Ascending aorta (tissue), 2 donors: Measurements from ENCODE around the gene NEUROD1. TPM values are rescaled to one million over a fixed set of nuclear protein-coding genes. Genes with fewer than 3 reads are reported as not detected.

Experiments used
- DNase-seq, 2 donors: peaks; one replicate each; pipeline ENCODE4 v3.0.0-alpha.2; 2019; ENCODE audit warnings: low spot score in 2 of 2
- H3K27ac ChIP-seq, 2 donors: fragments of 200-600 bp; sonication (generic); one replicate each; pipeline ENCODE4 v1.5.1; 2016 to 2017; ENCODE audit warnings: mild to moderate bottlenecking in 1 of 2
- H3K27me3 ChIP-seq: fragments of 200-600 bp; sonication (generic); one replicate; pipeline ENCODE4 v1.5.1; 2017
- H3K36me3 ChIP-seq, 2 donors: fragments of 200-600 bp; sonication (generic); one replicate each; pipeline ENCODE4 v1.5.1; 2016
- H3K4me1 ChIP-seq, 2 donors: fragments of 200-600 bp; sonication (generic); one replicate each; pipeline ENCODE4 v1.5.1; 2016 to 2017; ENCODE audit warnings: mild to moderate bottlenecking in 1 of 2
- H3K4me3 ChIP-seq, 2 donors: fragments of 200-600 bp; sonication (generic); one replicate each; pipeline ENCODE4 v1.5.1; 2016 to 2017; ENCODE audit warnings: mild to moderate bottlenecking in 1 of 2
- H3K9me3 ChIP-seq, 2 donors: fragments of 200-600 bp; sonication (generic); one replicate each; pipeline ENCODE4 v1.5.1; 2016
- intact Hi-C: fragments of 100-400 bp; cut with DNase I; formaldehyde crosslinking; loops from one replicate; pipeline ENCODE4 v1.15.1; 2023
- total RNA-seq: library from RNA; depleted of rRNA; stranded (reverse); fragments of >200 nt; gene quantifications from one replicate; pipeline ENCODE4 v1.1.0, GENCODE V29; 2016
- TF ChIP-seq, protein P1 (sequence below), 3 experiments: fragments of 200-600 bp in 2 of 3; fragments of 450-650 bp in 1 of 3; sonication (generic) in 2 of 3; IDR thresholded peaks; one replicate each; pipeline ENCODE4 v1.5.1; 2016 to 2019; ENCODE audit warnings: antibody characterized with exemption in 3 of 3, mild to moderate bottlenecking in 1 of 3, moderate library complexity in 1 of 3

The NEUROD1 gene
- total RNA-seq, 1 donor from 2014 or later = not detected

DNA sequence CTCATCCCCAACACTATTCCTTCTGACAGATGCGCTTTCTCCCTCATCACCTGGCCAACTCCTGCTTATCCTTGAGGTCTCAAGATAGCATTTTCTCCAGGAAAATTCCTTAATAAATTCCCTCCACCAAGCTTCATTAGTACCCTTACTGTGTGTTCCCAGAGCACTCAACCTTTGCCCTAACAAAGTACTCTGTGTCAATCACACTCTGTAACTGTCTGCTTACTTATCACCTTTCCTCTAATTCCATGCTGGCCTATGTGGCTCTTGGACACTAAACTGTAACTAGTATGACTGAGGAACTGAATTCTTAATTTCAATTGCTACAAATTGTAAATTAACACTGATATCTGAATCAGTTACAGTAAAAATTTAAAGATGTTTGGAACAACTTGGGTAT lies 17.9 kb upstream of the NEUROD1 start:
- H3K27me3 ChIP-seq = no peaks in the 10 kb centered on the region
- no peak for DNase-seq
- no peak overlapping the region for H3K4me3 ChIP-seq
- H3K36me3 ChIP-seq = no peaks in the 10 kb centered on the region
- intact Hi-C loops = no loop called here
- no peak overlapping the region for H3K27ac ChIP-seq
- H3K9me3 ChIP-seq = no peaks in the 10 kb centered on the region
- TF ChIP-seq, protein P1, sequence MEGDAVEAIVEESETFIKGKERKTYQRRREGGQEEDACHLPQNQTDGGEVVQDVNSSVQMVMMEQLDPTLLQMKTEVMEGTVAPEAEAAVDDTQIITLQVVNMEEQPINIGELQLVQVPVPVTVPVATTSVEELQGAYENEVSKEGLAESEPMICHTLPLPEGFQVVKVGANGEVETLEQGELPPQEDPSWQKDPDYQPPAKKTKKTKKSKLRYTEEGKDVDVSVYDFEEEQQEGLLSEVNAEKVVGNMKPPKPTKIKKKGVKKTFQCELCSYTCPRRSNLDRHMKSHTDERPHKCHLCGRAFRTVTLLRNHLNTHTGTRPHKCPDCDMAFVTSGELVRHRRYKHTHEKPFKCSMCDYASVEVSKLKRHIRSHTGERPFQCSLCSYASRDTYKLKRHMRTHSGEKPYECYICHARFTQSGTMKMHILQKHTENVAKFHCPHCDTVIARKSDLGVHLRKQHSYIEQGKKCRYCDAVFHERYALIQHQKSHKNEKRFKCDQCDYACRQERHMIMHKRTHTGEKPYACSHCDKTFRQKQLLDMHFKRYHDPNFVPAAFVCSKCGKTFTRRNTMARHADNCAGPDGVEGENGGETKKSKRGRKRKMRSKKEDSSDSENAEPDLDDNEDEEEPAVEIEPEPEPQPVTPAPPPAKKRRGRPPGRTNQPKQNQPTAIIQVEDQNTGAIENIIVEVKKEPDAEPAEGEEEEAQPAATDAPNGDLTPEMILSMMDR (IDR thresholded peaks at IDR 0.05) = no peak
- no peaks in the 10 kb centered on the region for H3K4me1 ChIP-seq

DNA sequence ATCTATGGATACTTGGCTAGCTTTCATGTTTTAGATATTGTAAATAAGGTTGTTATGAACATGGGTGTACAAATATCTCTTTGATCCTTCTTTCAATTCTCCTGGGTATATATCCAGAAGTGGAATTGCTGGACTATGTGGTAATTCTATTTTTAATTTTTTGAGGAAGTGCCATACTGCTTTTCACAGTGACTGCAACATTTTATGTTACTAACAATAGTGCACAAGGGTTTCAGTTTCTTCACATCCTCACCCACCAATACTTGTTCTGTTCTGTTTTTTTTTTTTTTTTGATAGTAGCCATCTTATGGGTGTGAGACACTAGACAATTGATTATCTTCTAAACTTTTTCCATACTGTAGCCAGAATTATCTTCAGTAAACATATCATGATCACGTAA lies 17.3 kb upstream of the NEUROD1 start:
- Histone ChIP-seq H3K4me3 (no peak overlapping the region), H3K9me3 (no peaks in the 10 kb centered on the region), H3K36me3 (no peaks in the 10 kb centered on the region), H3K4me1 (no peaks in the 10 kb centered on the region), H3K27me3 (no peaks in the 10 kb centered on the region), H3K27ac (no peak overlapping the region)
- no peak for DNase-seq
- TF ChIP-seq, protein P1 (IDR thresholded peaks at IDR 0.05) = no peak
- intact Hi-C loops = no loop called here

DNA sequence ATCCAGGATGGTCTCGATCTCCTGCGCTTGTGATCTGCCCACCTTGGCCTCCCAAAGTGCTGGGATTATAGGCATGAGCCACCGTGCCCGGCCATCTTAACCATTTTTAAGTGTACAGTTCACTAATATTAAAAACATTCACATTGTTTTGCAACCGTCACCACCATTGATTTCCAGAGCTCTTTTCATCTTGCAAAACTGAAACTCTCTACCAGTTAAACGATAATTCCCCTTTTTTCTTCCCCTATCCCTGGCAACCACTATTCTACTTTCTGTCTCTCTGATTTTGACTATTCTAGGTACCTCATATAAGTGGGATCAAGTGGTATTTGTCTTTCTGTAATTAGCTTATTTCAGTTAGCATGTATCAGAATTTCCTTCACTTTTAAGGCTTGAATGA lies 16.8 kb upstream of the NEUROD1 start:
- no peaks in the 10 kb centered on the region for H3K36me3 ChIP-seq
- H3K4me1 ChIP-seq = no peaks in the 10 kb centered on the region
- no peaks in the 10 kb centered on the region for H3K9me3 ChIP-seq
- no peak overlapping the region for H3K27ac ChIP-seq
- no peak for DNase-seq
- no peak overlapping the region for H3K4me3 ChIP-seq
- intact Hi-C loops = no loop called here
- TF ChIP-seq, protein P1 (IDR thresholded peaks at IDR 0.05) = no peak
- H3K27me3 ChIP-seq = no peaks in the 10 kb centered on the region

DNA sequence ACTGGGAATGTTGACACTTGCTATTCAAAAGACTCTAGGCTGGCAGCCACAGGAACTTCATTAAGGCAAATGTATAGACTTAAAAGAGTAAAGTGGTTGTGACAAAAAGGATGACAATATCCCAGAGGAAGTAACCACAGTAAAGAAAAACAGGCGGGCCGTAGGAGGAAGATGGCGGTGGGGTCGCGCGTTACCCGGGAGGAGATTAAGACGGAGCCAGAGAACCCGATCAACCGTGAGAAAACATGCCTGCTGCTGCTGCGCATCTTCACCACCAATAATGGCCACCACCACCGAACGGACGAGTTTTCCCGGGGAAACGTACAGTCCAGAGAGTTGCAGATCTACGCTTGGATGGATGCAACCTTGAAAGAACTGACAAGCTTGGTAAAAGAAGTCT lies 14.0 kb upstream of the NEUROD1 start:
- no peak overlapping the region for H3K27ac ChIP-seq
- no peaks in the 10 kb centered on the region for H3K36me3 ChIP-seq
- no peaks in the 10 kb centered on the region for H3K4me1 ChIP-seq
- no peak for DNase-seq
- H3K9me3 ChIP-seq = no peaks in the 10 kb centered on the region
- no peak overlapping the region for H3K4me3 ChIP-seq
- TF ChIP-seq, protein P1 (IDR thresholded peaks at IDR 0.05) = no peak
- no peaks in the 10 kb centered on the region for H3K27me3 ChIP-seq
- intact Hi-C loops = no loop called here

DNA sequence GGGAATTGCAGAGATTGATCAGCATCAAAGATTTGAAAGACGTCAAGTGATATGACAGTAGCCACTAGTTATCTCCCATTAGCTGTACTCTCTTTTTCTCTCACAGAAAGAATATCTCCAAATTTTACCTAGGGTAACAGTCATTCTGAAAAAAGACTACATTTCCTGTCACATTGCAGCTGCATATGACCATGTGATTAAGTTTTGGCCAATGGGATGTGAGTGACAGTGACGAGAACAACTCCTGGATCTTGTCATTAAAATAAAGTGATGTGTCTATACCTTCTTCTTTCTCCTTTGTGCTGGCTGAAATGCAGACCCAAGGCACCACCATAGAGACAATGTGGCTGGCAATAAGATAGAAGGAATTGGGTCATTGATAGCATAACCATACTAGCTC lies 10.5 kb upstream of the NEUROD1 start:
- Histone ChIP-seq H3K36me3 (no peaks in the 10 kb centered on the region), H3K27ac (no peak overlapping the region), H3K9me3 (no peaks in the 10 kb centered on the region), H3K27me3 (no peaks in the 10 kb centered on the region), H3K4me3 (no peak overlapping the region), H3K4me1 (no peaks in the 10 kb centered on the region)
- intact Hi-C loops = no loop called here
- TF ChIP-seq, protein P1 (IDR thresholded peaks at IDR 0.05) = no peak
- no peak for DNase-seq

DNA sequence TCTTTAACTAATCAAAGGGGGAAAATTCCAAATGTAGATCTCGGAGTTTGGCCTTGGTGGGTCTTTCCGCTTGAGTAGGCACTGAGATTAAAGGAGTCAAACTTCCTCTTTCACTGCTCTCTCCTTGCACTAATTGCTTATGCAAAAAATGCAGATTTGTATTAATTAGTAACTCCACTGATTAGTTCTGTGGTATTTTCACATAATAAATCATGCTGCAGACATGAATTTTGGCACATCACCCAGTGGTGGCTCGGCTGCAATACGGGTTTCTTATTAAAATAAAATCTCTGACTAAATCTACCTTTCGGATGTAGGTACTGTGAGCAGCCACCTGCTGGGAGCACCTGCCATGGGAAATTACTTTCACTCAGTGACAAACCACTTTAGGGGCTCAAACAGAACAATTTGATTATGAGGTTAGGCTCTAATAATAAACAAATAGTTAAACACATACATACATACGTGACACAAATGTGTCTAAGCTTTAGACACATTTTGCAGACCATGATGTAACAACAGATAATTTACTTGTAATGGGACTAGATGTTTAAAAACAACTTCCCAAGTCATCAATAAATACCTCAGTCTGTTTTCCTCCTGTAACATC lies 6.4 kb upstream of the NEUROD1 start:
- Histone ChIP-seq H3K27me3 (peaks cover 9% of the 10 kb centered on the region), H3K9me3 (no peaks in the 10 kb centered on the region), H3K4me3 (no peak overlapping the region), H3K27ac (no peak overlapping the region), H3K4me1 (peaks cover 0 to 8% of the 10 kb centered on the region in 2 donors), H3K36me3 (no peaks in the 10 kb centered on the region)
- intact Hi-C loops = no loop called here
- TF ChIP-seq, protein P1 (IDR thresholded peaks at IDR 0.05) = no peak
- no peak for DNase-seq
